IPS-NIHi7 (cell line): Measurements from ENCODE around the gene IGF2R.

Experiments
- DNase-seq: peaks from one replicate; pipeline ENCODE4 v3.0.0; 2012; ENCODE audit warnings: mixed read lengths; ENCODE audit errors: extremely low spot score

The IGF2R gene

DNA sequence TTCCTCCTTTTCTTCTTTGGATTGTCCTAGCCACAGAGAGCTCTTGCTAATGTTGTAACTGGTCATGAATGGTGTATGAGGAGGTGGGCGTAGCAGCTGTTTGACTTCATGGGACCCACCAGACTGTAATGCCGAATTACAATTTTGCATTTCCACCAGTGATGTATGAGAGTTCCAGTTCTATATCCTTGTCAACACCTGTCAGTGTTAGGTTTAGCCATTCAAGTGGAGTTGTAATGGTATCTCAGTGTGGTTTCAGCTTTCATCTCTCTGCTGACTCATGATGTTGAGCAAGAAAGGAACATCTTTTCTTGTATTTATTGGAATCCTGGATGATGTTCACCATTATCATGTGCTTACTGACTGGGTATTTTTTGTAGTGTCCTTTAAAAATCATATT is 5.1 kb downstream of the IGF2R start:
- DNase-seq = no peak

DNA sequence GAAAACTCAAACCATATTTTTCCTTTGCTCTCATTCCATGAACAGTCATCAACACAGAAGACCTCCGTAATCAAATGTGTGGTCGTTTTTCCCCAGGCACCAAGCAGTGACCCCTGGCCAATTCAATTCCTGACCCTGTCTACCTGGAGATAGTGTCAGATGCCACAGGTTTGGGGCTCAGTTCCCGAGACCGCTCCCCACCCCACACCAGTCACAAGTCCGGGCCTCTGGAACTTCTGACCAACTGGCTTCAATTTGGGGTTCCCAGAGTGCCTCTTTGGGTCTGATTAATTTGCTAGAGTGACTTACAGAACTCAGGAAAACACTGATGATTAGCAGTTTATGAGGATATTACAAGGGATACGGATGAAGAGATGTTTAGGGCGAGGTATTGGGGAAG is 6.0 kb downstream of the IGF2R start:
- no peak for DNase-seq

DNA sequence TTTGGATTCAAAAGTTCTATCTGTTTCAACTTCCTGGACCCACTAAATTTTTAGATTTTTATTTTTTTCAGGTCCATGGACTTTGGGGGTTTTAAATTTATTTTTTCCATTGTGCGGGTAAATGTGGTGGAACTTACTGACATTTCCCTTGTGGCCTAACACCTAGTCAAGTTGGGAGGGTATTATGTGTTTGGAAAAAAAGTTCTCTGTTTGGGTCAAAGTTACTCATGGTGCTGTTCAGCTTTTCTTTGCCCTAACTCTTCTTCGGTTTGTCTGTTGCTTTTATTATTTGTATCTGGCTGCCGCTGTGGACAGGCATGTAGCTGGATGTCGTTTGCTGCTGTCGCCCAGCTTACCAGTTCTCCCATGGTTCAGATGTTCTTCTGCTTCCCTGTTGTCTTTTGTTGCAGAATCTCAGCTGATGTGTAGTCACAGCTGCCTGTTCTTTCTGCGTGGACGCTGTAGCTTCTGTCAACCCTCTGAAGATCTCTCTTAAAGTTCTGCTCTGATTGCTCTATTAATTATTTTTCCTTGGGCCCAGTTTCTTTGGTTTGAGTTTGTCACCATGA is 7.9 kb downstream of the IGF2R start:
- DNase-seq = no peak

DNA sequence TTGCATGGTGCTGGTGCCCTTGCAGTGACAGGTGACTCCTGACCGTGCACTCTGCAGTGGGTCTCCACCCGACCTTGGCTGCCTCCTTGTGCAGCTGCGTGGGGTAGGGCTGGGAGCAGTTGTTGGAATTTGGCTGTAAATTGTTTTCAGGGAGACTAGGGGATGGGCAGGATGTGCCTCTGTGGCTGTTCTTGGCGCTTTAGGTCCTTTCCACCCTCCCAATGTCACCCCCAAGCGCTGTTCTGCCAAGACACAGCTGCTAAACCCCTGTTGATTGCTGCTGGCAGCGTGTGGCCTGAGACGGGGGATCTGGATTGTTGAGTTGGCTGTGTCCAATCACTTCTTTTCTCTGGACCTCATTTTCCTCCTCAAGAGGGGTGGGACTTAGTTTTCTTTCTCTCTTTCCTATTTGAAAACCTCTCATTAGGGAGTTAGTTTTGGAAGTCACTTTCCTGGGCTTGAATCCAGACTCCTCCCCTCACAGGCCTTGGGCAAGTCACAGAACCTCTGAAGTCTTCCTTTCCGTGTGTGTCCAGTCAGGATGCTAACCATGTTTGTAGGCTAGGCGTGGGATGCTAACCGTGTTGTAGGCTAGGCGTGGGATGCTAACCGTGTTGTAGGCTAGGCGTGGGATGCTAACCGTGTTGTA is 8.5 kb downstream of the IGF2R start:
- no peak for DNase-seq

DNA sequence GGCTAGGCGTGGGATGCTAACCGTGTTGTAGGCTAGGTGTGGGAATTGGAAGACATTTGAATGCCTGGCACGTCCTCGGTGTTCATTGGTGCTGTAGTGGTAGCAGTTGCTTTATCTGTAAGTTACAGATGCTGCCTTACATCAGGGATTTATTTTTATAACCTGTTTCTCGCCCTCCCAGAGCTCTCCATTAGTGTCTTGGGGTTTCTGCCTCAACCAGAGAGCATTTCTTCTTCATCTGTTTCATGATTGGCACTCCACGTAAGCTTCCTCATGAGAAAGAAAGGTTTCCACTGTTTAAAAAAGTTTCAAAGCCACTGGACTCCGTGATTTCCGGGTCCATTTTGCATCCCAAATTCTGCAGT is 9.0 kb downstream of the IGF2R start:
- DNase-seq = no peak

DNA sequence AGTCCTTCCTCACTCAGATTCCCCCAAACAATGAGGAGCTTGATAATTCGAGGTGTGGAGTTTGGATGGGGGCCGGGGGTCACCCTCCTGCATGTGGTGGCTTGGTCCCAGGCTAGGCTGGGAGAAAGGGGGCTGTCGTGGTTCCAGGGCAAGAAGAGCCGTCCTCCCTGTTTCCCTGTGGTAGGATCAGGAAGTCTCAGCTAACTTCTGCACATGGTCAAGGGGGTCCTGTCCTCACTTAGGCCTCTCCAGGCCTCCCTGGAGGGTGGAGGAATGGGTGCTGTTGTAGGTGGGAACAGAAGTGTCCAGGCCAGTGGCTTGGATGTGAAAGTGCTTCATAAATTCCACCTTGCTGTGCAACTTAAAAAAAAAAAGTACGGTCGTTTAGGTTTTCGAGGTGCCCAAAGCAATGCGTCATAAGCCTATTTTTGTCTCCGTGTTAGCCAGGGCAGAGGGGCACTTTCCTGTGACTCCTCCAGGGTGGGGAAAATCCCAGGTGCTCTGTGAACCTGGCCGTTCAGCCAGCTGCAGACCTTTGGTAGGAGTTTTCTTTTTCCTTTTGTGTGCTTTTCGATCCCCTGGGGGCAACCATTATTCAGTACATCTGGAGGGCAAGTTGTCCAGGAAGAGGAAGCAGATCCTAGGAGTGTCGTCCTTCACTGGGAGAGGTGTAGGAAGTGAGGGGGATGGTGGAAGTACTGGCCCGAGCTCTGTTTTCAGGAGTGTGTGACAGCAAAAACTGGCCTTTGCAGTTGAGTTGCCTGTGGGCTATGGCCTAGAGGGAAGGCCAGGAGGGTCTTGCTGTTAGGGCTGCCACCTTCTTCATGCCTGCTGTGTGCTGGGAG is 9.6 kb downstream of the IGF2R start:
- no peak for DNase-seq

DNA sequence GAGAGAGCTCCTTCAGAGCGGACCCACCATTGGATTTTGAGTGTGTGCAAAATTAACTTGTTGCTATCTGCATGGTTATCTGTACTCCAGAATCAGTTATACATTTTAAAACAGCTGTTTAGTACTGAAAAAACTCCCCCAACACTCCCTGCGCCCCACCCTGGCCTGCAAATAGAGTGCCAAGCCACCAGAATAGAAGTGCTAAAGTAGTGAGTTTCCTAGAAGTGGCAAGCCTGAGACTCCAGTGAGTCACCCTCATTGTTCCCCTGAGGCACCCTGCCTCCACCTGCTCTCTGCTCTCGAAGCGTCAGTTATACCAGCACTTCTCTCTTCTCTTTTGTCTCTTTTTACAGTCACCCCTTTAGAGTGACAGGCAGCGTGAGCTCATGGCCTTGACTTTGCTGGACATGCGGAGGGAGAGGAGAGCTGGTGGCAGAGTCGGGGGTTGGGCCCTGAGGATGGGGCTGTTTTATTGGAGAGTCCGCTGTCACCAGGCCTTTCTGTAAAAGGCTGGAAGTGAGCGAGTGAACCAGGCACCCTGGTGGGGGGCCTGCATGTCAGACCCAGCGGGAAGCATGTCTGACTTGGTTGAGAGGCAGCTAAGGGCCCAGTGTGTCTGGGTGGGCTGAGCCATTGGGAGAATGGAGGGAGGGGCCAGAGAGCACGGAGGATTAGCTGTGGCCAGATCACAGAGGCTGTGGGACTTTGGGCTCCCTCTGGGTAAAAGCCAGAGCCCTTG is 10.4 kb downstream of the IGF2R start:
- peak; percentile 48 for DNase-seq

DNA sequence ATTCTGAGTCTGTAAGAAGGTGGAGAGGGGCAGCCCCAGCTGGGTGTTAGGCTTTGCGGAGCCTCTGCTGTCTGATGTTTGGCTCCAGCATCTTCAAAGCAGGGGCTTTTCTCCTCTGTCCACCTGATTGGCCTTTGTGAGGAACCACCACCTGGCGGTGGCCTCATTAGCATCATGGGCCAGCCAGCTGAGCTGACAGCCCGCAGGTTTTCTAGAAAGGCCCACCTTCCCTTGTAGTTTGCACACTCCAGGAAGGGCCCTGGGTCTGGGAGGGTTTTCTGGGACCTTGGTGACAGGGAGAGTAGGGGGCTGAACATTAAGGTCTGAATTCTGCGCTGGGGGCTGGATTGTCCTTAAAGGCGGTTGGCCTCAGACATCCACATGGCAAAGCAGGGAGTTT is 11.6 kb downstream of the IGF2R start:
- DNase-seq = no peak

DNA sequence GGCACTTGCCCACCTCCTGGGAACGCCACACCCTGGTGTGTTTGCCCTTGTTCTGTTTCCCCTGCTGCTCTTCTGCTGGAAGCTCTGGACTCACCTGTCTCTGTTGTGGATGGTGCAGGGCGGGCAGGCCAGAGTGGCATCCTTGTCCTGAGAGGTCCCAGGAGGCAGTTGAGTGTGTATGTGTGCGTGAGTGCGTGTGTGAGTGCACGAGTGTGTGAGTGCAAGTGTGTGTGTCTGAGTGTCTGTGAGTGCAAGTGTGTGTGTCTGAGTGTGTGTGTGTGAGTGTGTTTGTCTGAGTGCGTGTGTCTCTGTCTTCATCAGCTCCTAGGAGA is 12.2 kb downstream of the IGF2R start:
- DNase-seq = no peak

DNA sequence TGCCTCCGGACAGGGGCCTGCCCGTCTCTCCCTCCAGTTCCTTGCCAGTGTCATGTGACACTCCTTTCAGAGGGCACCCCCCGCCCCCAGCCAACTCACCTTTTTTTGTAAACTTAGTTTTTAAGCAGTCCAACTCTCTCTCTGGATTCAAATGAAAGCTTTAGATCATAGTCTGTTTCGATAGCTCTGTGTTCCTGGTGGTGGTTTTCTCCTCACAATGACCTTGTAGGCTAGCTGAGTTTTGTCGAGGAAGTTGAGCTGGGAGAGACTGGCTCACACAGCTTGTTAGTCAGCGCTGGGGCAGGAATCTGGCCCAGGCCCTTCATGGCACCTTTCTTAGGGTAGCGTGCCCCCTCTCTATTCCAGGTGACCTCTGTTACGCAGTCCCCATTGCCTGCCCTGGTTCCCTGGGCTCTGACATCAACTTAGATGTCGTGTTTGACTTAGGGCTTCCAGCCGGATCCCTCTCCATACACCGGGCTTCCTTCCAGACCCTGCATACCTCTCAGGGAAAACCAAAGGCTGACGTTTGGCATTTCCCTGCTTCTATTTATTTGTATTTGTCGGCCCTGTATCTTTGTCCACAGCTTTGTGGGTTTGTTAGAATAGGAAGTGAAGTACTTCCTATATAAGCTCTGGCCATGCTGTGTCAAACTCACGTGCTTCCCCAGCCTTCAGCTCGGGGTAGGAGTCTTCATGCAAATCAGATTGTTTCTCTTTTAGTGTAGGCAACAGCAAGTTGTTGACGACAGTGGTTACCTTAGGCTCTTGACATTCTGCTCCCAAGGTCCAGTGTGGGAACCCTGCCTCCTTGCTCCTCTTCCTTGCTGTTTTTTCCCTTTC is 12.7 kb downstream of the IGF2R start:
- no peak for DNase-seq

DNA sequence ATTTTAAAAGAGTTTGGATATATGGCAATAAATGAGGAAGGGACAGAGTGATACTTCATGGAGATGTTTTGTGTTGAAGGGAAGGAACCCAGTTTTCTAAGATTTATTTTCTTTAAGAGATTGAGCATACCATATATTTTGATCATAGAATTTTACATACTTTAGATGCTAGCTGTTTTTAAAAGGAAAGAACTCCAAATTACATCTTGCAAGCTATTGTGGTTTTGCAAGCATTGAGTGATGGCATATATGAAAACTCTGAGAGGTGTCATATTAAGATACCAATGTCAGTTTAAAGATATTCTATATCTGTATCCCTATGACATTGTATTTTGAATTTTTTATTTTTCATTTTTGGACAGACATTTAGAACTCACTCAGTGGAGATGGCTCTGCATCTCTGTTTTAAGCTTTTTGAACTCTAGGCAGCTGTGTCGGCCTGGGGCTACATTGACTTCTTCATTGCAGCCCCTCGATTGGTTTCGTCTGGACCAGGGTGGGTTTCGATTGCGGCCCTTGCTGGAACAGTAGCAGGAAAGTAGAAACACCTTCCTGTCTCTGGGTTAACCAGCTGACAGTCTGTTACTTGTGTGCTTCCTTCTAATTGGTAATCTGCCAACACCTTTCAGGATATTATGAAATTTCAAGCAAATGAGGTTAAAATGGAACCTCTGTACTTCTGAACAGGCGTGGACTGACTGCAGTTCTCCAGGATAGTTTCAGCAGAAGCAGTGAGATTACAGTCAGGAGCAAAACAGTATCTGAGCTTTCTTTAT is 14.0 kb downstream of the IGF2R start:
- no peak for DNase-seq

DNA sequence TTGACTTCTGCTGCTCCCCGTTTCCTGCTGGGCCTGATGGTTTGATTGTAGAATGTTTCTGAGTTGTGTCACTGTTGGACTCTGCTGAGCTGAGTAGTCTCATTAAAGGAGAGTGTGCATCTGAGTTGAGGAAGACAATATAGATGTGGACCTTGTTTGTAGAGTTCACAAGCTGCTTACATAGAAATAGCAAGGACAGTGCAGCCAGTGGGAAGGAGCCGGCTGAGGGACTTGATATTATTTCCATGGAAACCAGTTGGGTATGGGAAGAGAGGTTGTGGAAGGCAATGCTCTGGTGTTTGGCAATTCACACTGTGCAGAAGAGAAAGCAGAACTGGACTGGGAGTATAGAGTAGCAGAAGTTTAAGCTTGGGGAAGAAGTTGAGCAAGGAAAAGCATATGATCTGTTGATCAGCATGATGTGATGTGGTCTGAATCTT is 14.8 kb downstream of the IGF2R start:
- DNase-seq = no peak

DNA sequence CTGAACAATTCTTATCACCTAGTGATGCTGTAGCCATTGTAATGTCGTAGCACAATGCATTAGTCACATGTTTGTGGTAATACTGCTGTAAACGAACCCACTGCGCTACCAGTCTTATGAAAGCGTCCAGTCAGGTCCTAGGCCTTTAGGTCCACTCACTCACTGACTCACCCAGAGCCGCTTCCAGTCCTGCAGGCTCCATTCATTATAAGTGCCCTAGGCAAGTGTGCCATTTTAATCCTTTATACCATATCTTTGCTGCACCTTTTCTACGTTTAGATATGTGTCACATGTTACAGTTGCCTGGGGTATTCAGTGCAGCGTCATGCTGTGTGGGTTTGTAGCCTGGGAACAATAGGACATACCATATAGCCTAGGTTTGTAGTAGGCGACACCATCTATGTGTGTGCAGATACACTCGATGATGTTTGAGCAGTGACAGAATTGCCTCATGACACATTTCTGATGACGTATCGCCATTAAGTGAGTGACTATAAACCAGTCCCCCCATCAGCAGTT is 15.4 kb downstream of the IGF2R start:
- no peak for DNase-seq

DNA sequence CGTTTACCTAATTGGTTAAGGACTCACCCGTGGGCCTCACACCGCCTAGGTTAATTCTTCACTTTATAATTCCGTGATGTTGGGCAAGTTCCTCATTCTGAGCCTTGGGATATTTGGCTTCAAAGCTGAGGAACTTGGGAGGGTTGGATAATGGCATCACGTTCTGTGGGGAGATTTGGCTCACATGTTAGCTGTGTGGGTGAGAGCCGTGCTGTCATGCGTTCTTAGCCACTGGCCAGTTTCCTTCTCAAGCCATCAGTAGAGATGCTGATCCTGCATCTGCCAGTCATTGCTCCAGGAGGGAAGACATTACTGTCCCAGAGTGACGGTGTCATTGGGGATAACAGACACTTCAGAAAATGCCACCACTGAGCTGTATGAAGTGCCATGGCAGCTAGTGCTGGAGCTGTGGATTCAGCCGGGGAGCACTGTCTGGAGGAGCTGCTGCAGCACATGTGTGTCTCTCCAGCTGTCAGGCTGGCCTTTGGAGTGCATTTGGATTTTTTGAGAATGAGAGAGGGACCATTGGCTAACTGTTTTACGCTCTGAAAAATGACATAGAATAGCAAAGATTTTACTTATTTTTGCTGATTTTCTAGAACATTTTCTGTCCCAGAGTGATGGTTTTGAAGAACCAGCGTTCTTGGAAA is 16.5 kb downstream of the IGF2R start:
- DNase-seq = no peak

DNA sequence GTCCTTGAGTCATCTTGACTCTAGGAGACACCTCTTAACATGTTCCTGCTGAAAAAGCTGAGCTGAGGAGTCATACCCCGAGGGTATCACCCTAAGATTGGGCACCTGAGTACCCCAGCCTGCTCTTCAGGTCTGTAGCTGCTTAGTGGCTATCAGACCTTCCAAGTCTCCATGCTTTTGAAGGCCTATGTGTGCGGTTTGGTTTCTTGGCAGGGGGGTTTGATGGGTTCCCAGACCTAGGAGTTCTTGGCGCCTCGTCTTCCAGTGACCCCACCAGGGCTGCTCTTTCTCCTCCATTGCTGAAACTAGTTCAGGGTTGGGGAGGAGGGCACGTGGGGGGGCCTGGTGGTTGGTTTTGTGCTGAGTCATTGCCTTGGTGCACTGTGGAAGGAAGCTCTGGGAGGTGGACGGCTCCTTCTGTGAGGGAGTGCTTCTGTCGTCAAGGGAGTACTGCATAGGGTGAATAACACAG is 20.1 kb downstream of the IGF2R start:
- DNase-seq = no peak

DNA sequence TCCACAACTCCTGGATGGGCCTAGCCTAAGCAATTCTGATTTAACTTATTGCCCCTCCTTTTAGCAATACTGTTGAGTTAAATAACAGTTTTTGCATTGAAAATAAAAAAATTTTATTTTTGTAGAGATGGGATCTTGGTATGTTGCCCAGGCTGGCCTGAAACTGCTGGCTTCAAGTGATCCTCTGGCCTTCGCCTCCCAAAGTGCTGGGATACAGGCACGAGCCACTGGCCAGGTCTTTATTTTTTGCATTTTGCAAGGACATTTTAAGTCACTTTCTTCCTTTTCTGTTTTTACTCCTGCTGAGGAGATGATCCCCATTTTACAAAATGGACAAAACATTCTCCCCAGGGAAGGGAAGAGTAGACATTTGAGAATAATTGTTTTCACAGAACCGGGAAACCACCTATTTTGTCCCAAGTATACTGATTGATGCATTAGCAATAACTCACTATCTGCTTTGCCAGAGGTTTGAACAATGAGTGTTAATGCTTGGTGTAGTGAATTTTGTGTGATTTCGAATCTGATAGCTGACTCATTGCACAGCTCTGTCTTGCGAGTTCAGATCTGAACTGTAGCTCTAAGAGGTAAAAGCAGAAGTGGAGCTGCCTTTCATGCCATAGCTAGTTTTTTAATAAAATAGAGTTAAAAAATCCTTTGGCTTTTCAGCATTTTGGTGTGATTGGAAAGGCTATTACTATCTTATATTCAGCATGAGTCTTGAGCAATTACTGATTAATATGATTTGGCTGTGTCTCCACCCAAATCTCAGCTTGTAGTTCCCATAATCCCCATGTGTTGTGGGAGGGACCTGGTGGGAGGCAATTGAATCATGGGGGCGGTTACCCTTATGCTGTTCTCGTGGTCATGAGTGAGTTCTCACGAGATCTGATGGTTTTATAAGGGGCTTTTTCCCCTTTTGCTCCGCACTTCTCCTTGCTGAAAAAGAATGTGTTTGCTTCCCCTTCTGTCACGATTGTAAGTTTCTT is 20.9 kb downstream of the IGF2R start:
- DNase-seq = no peak

DNA sequence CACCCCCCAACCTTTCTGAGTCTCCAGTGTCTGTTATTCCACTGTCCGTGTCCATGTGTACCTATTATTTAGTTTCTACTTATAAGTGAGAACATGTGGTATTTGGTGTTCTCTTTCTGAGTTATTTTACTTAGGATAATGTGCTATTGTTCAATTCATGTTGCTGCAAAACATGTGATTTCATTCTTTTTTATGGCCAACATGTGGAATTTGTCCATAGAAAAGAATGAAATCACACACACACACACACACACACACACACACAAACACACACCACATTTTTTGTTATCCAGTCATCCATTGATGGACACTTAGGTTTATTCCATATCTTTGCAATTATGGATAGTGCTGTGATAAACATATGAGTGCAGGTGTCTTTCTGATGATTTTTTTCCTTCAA is 23.5 kb downstream of the IGF2R start:
- no peak for DNase-seq

DNA sequence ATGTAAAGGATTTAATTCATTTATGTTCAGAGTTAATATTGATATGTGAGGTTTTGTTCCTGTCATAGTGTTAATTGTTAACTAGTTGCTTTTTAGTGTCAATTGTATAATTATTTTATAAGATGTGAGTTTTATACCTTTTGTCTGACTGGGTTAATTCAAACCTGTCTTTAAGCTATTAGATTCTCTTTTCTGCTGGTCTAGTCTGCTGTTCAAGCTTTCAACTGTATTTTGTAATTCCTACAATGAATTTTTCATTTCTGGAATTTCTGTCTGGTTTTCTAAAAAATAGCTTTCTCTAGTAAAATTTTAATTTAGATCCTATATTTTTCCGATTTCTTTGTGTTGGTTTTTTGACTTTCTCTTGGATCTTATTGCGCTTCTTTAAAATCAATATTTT is 26.5 kb downstream of the IGF2R start:
- DNase-seq = no peak
